Stomach (tissue), 4 donors: ENCODE data around the gene PDK2.

Experiments used
- CTCF ChIP-seq, 7 experiments: fragments of 450-650 bp in 4 of 7; fragments of 200-600 bp in 3 of 7; sonication (generic) in 3 of 7; IDR thresholded peaks; one replicate each; pipeline ENCODE4 v1.5.1; 2016 to 2019; ENCODE audit warnings: antibody characterized with exemption in 7 of 7, control low read depth in 2 of 7, mild to moderate bottlenecking in 1 of 7
- EP300 ChIP-seq: sonication (generic); formaldehyde crosslinking; IDR thresholded peaks from one replicate; pipeline ENCODE4 v1.6.1; 2017; ENCODE audit warnings: antibody characterized with exemption
- POLR2A ChIP-seq, 4 donors: fragments of 450-650 bp; IDR thresholded peaks; one replicate each; pipeline ENCODE4 v1.6.1; 2016; ENCODE audit warnings: antibody characterized with exemption in 4 of 4, control low read depth in 2 of 4, mild to moderate bottlenecking in 1 of 4, moderate library complexity in 1 of 4

- TF ChIP-seq CTCF (IDR thresholded peaks at IDR 0.05) (no peak), POLR2A (IDR thresholded peaks at IDR 0.05) (no peak), EP300 (no peak)
Measured at GRCh38 chr17:50102164-50102991, 7.2 kb downstream of the PDK2 start.
